ENCODE results near the gene CDC34. TPM values are rescaled to one million over a fixed set of nuclear protein-coding genes. Genes with fewer than 3 reads are reported as not detected.

Gene CDC34
- total RNA-seq, 1 experiment from 2014 or later: 112 TPM

- Histone ChIP-seq H2BK120ac (ENCODE audit: low read depth, low read length, poor library complexity, severe bottlenecking) (no peak overlapping the region), H3K4me1 (ENCODE audit: insufficient read depth, low read length) (no peaks in the 10 kb centered on the region), H3K23me2 (ENCODE audit: insufficient read length, low read depth, low read length, poor library complexity, severe bottlenecking) (peaks cover 11% of the 10 kb centered on the region), H3K27ac (ENCODE audit: insufficient read length, low read depth, low read length) (no peak overlapping the region), H3K9me3 (ENCODE audit: control insufficient read depth, low read depth, low read length) (no peaks in the 10 kb centered on the region), H3K4me2 (ENCODE audit: insufficient read depth, insufficient read length, low read length) (no peak overlapping the region), H4K91ac (ENCODE audit: insufficient read length, low read depth, low read length) (no peak overlapping the region), H2BK20ac (ENCODE audit: low read depth, low read length, poor library complexity, severe bottlenecking) (no peak overlapping the region), H3K56ac (ENCODE audit: insufficient read length, low read depth, low read length) (no peak overlapping the region), H4K8ac (replicated peaks; ENCODE audit: insufficient read length, low read depth, low read length) (no peak overlapping the region), H2BK15ac (ENCODE audit: low read depth, low read length) (no peak overlapping the region), H3K14ac (ENCODE audit: insufficient read depth, low read length) (no peak overlapping the region), H3K27me3 (ENCODE audit: insufficient read depth, low read length) (peaks cover 9% of the 10 kb centered on the region; the same call in 1 of the 2 replicates), H2BK5ac (ENCODE audit: insufficient read length, low read length) (no peak overlapping the region), H2AFZ (ENCODE audit: low read length) (no peak overlapping the region), H4K20me1 (ENCODE audit: control insufficient read depth, insufficient read depth, insufficient read length) (no peaks in the 10 kb centered on the region), H3K4ac (ENCODE audit: low read depth, low read length) (no peak overlapping the region), H4K5ac (ENCODE audit: insufficient read length, low read depth, low read length) (no peak overlapping the region), H3T11ph (ENCODE audit: low read length) (no peak overlapping the region), H2BK12ac (ENCODE audit: insufficient read length, low read depth, low read length) (no peak overlapping the region), H2AK5ac (ENCODE audit: insufficient read length, low read length) (no peak overlapping the region), H3K79me1 (ENCODE audit: insufficient read depth, low read depth, low read length, poor library complexity, severe bottlenecking) (no peaks in the 10 kb centered on the region), H3K9ac (ENCODE audit: extremely low read depth, insufficient read length, low read length) (no peak overlapping the region), H3K18ac (ENCODE audit: insufficient read length, low read depth, low read length) (no peak overlapping the region), H3K79me2 (ENCODE audit: insufficient read depth, low read length) (no peaks in the 10 kb centered on the region), H3K23ac (ENCODE audit: insufficient read length, low read depth, low read length) (no peak overlapping the region)
- Mint-ChIP-seq H3K9me3 (peaks cover 3 to 4% of the 10 kb centered on the region in 2 experiments; a peak in 2 of 5 replicates), H3K4me3 (no peak overlapping the region), H3K4me1 (peaks cover 0 to 18% of the 10 kb centered on the region in 2 experiments; a peak in 2 of 4 replicates), H3K27me3 (ENCODE audit: low read depth) (peaks cover 26% of the 10 kb centered on the region), H3K36me3 (ENCODE audit: insufficient read depth in 1 of 3, low read depth in 3 of 3) (no peaks in the 10 kb centered on the region), H3K27ac (no peak overlapping the region)
- TF ChIP-seq CTCF (conservative IDR thresholded peaks at IDR 0.05): no peak
- no CpG with 5 or more reads among the region's 23 CpGs for WGBS (ENCODE audit: extremely low coverage, insufficient read length, low lambda C conversion rate)
- peak; percentile 36 for DNase-seq
Observed at GRCh38 chr19:493391-494170, 38.0 kb upstream of the CDC34 start.

Data from H9 (cell line).